Stimulated activated CD4-positive, alpha-beta T cell treated with anti-CD3 and anti-CD28 coated beads, Interleukin-4, amount 100 ng/mL, for 24 hours (primary cell): ENCODE measurements around the gene TSR2.
"Not testable (repeated sequence)": the region's sequence is repeated elsewhere in the genome, so short reads cannot be mapped to it uniquely, and the experiment has no call there.

Experiments used
- DNase-seq: peaks from one replicate; pipeline ENCODE4 v3.0.0-alpha.2; 2020

Gene TSR2

DNA sequence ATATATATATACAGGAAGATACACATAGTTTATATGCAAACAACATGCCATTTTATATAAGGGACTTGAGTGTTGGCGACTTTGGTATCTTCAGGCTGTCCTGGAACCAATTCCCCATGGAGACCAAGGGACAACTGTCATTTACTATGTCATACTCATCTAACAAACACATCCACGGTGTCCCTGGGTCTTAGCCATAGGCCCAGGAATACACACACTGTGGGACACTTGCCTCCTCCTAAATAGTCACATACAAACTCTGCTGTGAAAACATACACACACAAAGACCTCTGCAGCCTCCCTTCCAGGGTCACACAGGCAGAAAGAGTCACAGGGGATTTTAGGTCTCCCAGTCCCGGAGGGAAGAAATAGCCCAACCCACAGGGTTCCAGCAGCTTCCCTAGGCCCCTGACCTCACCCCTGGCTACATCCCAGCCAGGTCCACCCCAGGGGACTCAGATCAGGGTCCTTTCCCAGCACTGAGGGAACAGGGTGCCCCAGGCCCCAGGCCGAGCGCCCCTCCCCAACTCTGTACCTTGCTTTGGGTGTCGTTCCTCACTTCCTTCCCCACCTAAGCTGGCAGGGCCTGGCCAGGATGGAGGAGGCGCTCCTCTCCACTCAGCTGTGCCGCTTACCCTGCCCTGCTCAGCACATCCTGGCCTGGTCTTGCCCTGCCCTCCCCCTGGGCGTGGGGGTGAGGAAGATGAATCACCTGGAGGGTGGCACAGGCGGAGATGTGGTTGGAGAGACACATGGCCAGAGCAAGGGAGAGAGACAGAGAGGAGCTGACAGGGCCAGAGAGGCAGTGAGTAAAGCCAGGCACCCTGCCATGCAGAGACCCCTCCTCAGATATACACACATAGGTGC lies 34.0 kb downstream of the TSR2 start:
- no peak for DNase-seq

GRCh38 chrX:54479136-54480111 lies 39.2 kb downstream of the TSR2 start:
- no peak for DNase-seq

DNA sequence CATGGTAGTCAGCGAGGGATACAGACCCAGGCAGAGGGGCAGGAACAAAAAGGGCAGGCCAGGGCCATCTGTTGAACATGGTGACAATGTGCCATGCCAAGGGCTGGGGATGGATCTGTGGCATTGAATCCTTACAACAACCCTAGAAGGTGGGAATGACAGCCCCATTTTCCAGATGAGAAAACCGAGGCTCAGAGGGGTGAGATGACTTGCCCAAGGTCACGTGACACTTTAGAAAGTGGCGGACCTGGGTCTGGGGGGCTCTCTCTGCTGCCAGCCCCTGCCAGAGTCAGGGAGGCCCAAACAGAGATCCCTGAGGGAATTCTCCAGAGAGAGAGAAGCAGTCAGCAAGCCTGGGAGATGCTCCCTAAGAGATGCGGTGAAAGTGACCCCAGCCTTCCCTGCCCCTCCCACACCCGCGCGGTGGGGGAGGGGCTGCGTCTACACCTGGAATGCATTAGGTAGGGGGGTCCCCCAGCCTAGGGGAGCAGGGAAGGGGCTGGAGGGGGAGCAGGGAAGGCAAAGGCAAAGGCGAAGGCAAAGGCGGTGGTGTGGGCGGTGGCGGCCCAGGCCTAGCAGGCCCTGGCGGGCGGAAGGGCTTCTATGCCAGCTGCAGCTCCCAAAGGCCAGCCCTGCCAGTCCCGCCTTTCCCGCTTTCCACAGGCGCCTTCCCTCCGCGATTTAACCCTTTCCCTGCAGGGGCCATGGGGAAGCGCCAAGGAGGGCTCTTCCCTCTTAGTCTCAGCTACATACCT lies 42.8 kb downstream of the TSR2 start:
- no peak for DNase-seq

DNA sequence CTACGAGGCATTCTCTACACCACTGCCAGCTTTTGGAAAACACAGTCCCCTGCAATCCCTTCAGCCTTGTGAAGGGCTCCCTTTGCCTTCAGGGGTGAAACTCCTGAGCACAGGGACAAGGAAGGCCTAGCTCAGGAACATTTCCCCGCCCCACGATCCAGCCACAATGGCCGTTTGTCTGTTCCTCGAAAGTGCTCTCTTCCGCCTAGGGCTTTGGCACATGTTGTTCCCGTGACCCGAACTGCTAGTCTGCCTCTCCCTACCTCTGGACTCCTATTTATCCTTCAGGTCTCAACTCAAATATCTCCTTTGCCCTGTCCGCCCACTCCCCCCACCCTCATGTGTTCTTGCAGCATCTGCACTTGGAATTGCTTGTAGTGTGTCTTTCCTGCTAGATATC lies 43.7 kb downstream of the TSR2 start:
- no peak for DNase-seq

DNA sequence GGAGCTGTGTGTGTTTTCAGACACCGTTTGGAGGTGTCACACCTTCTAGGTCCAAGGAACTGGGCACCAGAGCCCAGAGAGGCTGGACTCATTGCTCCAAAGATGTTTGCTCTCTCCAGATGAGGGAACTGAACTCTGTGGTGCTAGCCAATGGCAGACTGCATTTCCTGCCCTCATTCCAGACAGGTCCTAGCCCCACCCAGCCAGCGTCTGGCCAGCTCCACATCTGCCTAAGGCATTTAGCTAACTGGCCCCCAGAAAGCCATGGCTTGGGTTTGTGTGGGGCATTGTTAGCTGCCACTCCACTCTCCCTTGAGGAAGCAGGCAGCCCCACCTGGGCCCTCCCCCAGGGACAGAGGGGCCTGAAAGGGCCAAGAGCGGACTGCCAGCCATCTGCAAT lies 44.5 kb downstream of the TSR2 start:
- no peak for DNase-seq

DNA sequence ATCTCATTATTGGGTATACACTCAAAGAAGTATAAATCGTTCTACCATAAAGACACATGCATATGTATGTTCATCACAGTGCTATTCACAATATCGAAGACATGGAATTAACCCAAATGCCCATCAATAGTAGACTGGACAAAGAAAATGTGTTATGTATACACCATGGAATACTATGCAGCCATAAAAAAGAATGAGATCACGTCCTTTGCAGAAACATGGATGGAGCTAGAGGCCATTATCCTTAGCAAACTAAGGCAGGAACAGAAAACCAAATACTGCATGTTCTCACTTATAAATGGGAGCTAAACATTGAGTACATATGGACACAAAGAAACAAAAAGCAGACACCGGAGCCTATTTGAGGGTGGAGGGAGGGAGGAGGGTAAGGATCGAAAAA lies 49.6 kb downstream of the TSR2 start:
- not testable (repeated sequence) for DNase-seq

- no peak for DNase-seq
Observed at GRCh38 chrX:54492340-54492739, 52.1 kb downstream of the TSR2 start.

GRCh38 chrX:54494166-54494988 lies 54.2 kb downstream of the TSR2 start:
- no peak for DNase-seq
